ENCODE results near the gene ADGRA1.

The ADGRA1 gene

GRCh38 chr10:133159950-133160825, 72.5 kb downstream of the ADGRA1 start, which contains the start of gene KNDC1:
KNDC1 (plus strand) TSS chr10:133160219; CDS start chr10:133160468, 249 bp downstream.
- peaks cover 23 to 31% of the 10 kb centered on the region in 2 donors for H3K27me3 ChIP-seq (ENCODE audit: control insufficient read depth in 1 of 2, insufficient read depth in 2 of 2, low read length in 2 of 2)
- H3K4me3 ChIP-seq (ENCODE audit: low read length in 2 of 2) = peak within 1 kb of the TSS; percentile 52 to 70
- H3K4me1 ChIP-seq (ENCODE audit: control insufficient read depth, insufficient read depth, low read length) = peaks cover 17% of the 10 kb centered on the region
- H3K27ac ChIP-seq (ENCODE audit: low read length) = no peak within 1 kb of the TSS
- H3K9ac ChIP-seq (ENCODE audit: low read length in 2 of 2) = peak within 1 kb of the TSS in 1 of 2 donors; percentile 33
- no peaks in the 10 kb centered on the region for H3K9me3 ChIP-seq (ENCODE audit: control insufficient read depth in 2 of 2, low read length in 2 of 2)
- no peaks in the 10 kb centered on the region for H3K36me3 ChIP-seq (ENCODE audit: control insufficient read depth in 2 of 2, insufficient read depth in 2 of 2, low read length in 2 of 2)

GRCh38 chr10:133160826-133161471, 73.2 kb downstream of the ADGRA1 start:
- Histone ChIP-seq H3K4me1 (ENCODE audit: control insufficient read depth, insufficient read depth, low read length) (peaks cover 17% of the 10 kb centered on the region), H3K27ac (ENCODE audit: low read length) (no peak overlapping the region), H3K4me3 (ENCODE audit: low read length in 2 of 2) (peak overlapping the region; percentile 52 to 70), H3K27me3 (ENCODE audit: control insufficient read depth in 1 of 2, insufficient read depth in 2 of 2, low read length in 2 of 2) (peaks cover 26 to 31% of the 10 kb centered on the region in 2 donors), H3K9ac (ENCODE audit: low read length in 2 of 2) (peak overlapping the region in 1 of 2 donors; percentile 33), H3K9me3 (ENCODE audit: control insufficient read depth in 2 of 2, low read length in 2 of 2) (no peaks in the 10 kb centered on the region), H3K36me3 (ENCODE audit: control insufficient read depth in 2 of 2, insufficient read depth in 2 of 2, low read length in 2 of 2) (no peaks in the 10 kb centered on the region)

GRCh38 chr10:133161486-133162109, 73.9 kb downstream of the ADGRA1 start:
- peaks cover 17% of the 10 kb centered on the region for H3K4me1 ChIP-seq (ENCODE audit: control insufficient read depth, insufficient read depth, low read length)
- no peak overlapping the region for H3K9ac ChIP-seq (ENCODE audit: low read length in 2 of 2)
- peak overlapping the region; percentile 7 to 70 for H3K4me3 ChIP-seq (ENCODE audit: low read length in 2 of 2)
- peaks cover 26 to 31% of the 10 kb centered on the region in 2 donors for H3K27me3 ChIP-seq (ENCODE audit: control insufficient read depth in 1 of 2, insufficient read depth in 2 of 2, low read length in 2 of 2)
- H3K9me3 ChIP-seq (ENCODE audit: control insufficient read depth in 2 of 2, low read length in 2 of 2) = no peaks in the 10 kb centered on the region
- H3K27ac ChIP-seq (ENCODE audit: low read length) = no peak overlapping the region
- no peaks in the 10 kb centered on the region for H3K36me3 ChIP-seq (ENCODE audit: control insufficient read depth in 2 of 2, insufficient read depth in 2 of 2, low read length in 2 of 2)

DNA sequence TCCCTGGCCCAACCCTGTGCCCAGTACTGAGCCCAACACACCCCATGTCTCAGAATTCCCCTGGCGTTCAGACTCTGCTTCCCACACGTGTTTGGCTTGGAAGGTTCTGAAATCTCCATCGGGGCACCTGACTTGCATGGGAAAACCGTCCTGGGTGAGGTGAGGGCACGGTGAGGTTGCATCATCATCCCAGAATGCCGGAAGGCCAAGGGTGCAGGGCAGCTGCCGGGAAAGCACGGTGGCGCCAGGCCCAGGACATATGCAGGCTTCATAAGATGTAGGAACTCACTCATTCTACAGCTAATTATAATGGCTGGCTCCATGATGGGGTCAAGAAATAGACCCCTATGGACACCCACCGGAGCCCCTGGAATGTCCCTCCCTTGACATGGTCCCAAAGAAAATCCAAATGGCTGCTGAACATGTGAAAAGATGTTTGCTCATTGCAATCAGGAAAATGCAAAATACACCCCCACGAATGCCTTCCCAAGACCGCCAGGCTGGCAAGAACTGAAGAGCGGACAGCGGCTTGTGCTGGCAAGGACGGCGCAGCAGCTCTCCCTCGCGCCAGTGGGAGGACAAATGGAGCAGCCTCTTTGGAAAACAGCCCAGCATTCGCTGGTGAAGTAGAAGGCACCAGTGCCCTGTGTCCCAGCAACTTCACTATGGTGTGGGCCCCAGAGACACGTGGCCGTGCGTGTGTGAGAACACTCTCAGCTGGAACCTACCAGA, 74.6 kb downstream of the ADGRA1 start:
- Histone ChIP-seq H3K27me3 (ENCODE audit: control insufficient read depth in 1 of 2, insufficient read depth in 2 of 2, low read length in 2 of 2) (peaks cover 26 to 31% of the 10 kb centered on the region in 2 donors), H3K4me3 (ENCODE audit: low read length in 2 of 2) (no peak overlapping the region), H3K4me1 (ENCODE audit: control insufficient read depth, insufficient read depth, low read length) (peaks cover 17% of the 10 kb centered on the region), H3K36me3 (ENCODE audit: control insufficient read depth in 2 of 2, insufficient read depth in 2 of 2, low read length in 2 of 2) (no peaks in the 10 kb centered on the region), H3K9ac (ENCODE audit: low read length in 2 of 2) (no peak overlapping the region), H3K9me3 (ENCODE audit: control insufficient read depth in 2 of 2, low read length in 2 of 2) (no peaks in the 10 kb centered on the region), H3K27ac (ENCODE audit: low read length) (no peak overlapping the region)

DNA sequence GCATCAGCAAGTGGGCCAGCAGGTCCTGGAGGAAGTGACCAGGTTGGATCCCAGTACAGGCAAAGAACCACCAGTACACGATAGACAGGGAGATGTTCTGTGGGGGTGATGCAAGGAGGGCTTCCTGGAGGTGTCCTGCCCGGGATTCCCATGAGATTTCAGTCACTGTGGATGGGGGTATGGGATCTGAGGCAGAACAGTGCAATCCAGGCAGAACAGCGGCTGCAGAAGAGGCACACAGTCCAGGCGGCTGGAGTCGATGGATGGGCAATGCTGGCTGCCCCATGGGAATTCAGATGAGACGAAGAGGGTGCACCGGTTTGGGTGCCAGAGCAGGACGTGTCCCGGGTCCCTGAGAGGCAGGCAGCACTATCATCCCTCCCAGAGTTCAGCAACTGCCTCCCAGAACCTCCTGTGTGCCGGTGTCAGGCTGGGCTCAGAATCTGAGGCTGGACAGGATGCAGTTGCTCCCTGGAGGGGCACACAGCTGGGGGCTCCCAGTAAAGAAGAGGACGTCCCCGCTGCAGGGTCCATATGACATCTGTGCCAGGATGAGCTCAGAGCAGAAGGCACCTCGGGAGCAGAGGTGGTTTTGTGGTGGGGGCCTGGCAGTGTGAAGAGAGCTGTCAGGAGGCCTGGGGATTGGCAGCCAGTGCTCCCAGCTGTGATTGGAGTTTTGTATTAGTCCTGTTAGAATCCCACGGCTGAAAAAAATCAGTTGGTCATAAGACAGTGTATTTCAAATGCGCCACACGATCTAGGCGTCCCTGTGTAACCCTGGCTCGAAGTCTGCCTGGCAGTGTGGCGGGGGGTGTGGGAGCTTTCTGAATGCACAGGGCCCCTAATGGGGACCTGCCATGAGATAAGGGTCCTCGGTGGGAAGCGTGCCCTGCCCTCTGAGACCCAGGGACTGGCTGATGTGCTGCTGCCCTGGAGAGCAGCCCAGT, 75.5 kb downstream of the ADGRA1 start:
- H3K27ac ChIP-seq (ENCODE audit: low read length) = no peak overlapping the region
- no peaks in the 10 kb centered on the region for H3K36me3 ChIP-seq (ENCODE audit: control insufficient read depth in 2 of 2, insufficient read depth in 2 of 2, low read length in 2 of 2)
- no peak overlapping the region for H3K4me3 ChIP-seq (ENCODE audit: low read length in 2 of 2)
- H3K27me3 ChIP-seq (ENCODE audit: control insufficient read depth in 1 of 2, insufficient read depth in 2 of 2, low read length in 2 of 2) = peaks cover 26 to 31% of the 10 kb centered on the region in 2 donors
- H3K9ac ChIP-seq (ENCODE audit: low read length in 2 of 2) = no peak overlapping the region
- H3K4me1 ChIP-seq (ENCODE audit: control insufficient read depth, insufficient read depth, low read length) = peaks cover 17% of the 10 kb centered on the region
- H3K9me3 ChIP-seq (ENCODE audit: control insufficient read depth in 2 of 2, low read length in 2 of 2) = no peaks in the 10 kb centered on the region

- Histone ChIP-seq H3K36me3 (ENCODE audit: control insufficient read depth in 2 of 2, insufficient read depth in 2 of 2, low read length in 2 of 2) (no peaks in the 10 kb centered on the region), H3K4me1 (ENCODE audit: control insufficient read depth, insufficient read depth, low read length) (peaks cover 17% of the 10 kb centered on the region), H3K27me3 (ENCODE audit: control insufficient read depth in 1 of 2, insufficient read depth in 2 of 2, low read length in 2 of 2) (peaks cover 26 to 31% of the 10 kb centered on the region in 2 donors)
Measured at GRCh38 chr10:133163889-133164815, 76.4 kb downstream of the ADGRA1 start.

GRCh38 chr10:133164816-133165555, 77.3 kb downstream of the ADGRA1 start:
- H3K4me1 ChIP-seq (ENCODE audit: control insufficient read depth, insufficient read depth, low read length) = peaks cover 15% of the 10 kb centered on the region
- no peaks in the 10 kb centered on the region for H3K36me3 ChIP-seq (ENCODE audit: control insufficient read depth in 2 of 2, insufficient read depth in 2 of 2, low read length in 2 of 2)

More at GRCh38 chr10:133163889-133164815, 76.4 kb downstream of the ADGRA1 start:
- no peak overlapping the region for H3K27ac ChIP-seq (ENCODE audit: low read length)
- H3K9me3 ChIP-seq (ENCODE audit: control insufficient read depth in 2 of 2, low read length in 2 of 2) = no peaks in the 10 kb centered on the region
- H3K9ac ChIP-seq (ENCODE audit: low read length in 2 of 2) = no peak overlapping the region
- H3K4me3 ChIP-seq (ENCODE audit: low read length in 2 of 2) = no peak overlapping the region

GRCh38 chr10:133165556-133166503, 78.1 kb downstream of the ADGRA1 start:
- Histone ChIP-seq H3K9ac (ENCODE audit: low read length in 2 of 2) (no peak overlapping the region), H3K4me1 (ENCODE audit: control insufficient read depth, insufficient read depth, low read length) (peaks cover 9% of the 10 kb centered on the region), H3K27me3 (ENCODE audit: control insufficient read depth in 1 of 2, insufficient read depth in 2 of 2, low read length in 2 of 2) (peaks cover 26 to 28% of the 10 kb centered on the region in 2 donors), H3K27ac (ENCODE audit: low read length) (no peak overlapping the region), H3K4me3 (ENCODE audit: low read length in 2 of 2) (no peak overlapping the region), H3K36me3 (ENCODE audit: control insufficient read depth in 2 of 2, insufficient read depth in 2 of 2, low read length in 2 of 2) (no peaks in the 10 kb centered on the region), H3K9me3 (ENCODE audit: control insufficient read depth in 2 of 2, low read length in 2 of 2) (no peaks in the 10 kb centered on the region)

More at GRCh38 chr10:133164816-133165555, 77.3 kb downstream of the ADGRA1 start:
- Histone ChIP-seq H3K27me3 (ENCODE audit: control insufficient read depth in 1 of 2, insufficient read depth in 2 of 2, low read length in 2 of 2) (peaks cover 26 to 31% of the 10 kb centered on the region in 2 donors), H3K9me3 (ENCODE audit: control insufficient read depth in 2 of 2, low read length in 2 of 2) (no peaks in the 10 kb centered on the region), H3K4me3 (ENCODE audit: low read length in 2 of 2) (no peak overlapping the region), H3K9ac (ENCODE audit: low read length in 2 of 2) (no peak overlapping the region), H3K27ac (ENCODE audit: low read length) (no peak overlapping the region)
